Subcutaneous abdominal adipose tissue (tissue), 5 donors: ENCODE measurements around the gene GRAMD4.

ENCODE experiments used
- H3K27ac ChIP-seq: one replicate; pipeline ENCODE4 v1.7.0; 2013; ENCODE audit warnings: low read depth, mild to moderate bottlenecking, inconsistent platforms, low read length, moderate library complexity
- H3K27me3 ChIP-seq, 5 donors: one replicate each; pipeline ENCODE4 v1.7.0; 2013; ENCODE audit warnings: low read length in 5 of 5, inconsistent platforms in 1 of 5; ENCODE audit not compliant: control insufficient read depth in 5 of 5, insufficient read depth in 4 of 5
- H3K36me3 ChIP-seq, 5 donors: one replicate each; pipeline ENCODE4 v1.7.0; 2013; ENCODE audit warnings: low read length in 5 of 5; ENCODE audit not compliant: control insufficient read depth in 5 of 5, insufficient read depth in 5 of 5
- H3K4me1 ChIP-seq, 5 donors: one replicate each; pipeline ENCODE4 v1.7.0; 2013; ENCODE audit warnings: low read length in 5 of 5, mild to moderate bottlenecking in 3 of 5, moderate library complexity in 1 of 5; ENCODE audit not compliant: control insufficient read depth in 5 of 5, insufficient read depth in 5 of 5
- H3K4me3 ChIP-seq, 5 donors: one replicate each; pipeline ENCODE4 v1.7.0; 2013; ENCODE audit warnings: low read length in 5 of 5, low read depth in 1 of 5
- H3K9ac ChIP-seq, 5 donors: one replicate each; pipeline ENCODE4 v1.7.0; 2013; ENCODE audit warnings: low read length in 5 of 5, mild to moderate bottlenecking in 4 of 5, moderate library complexity in 3 of 5
- H3K9me3 ChIP-seq, 5 donors: one replicate each; pipeline ENCODE4 v1.7.0; 2013; ENCODE audit warnings: low read length in 5 of 5; ENCODE audit not compliant: control insufficient read depth in 5 of 5
- donor health status: healthy.
- donor health status: healthy.
- donor health status: healthy.
- donor health status: healthy.
- donor health status: healthy.

The GRAMD4 gene

DNA sequence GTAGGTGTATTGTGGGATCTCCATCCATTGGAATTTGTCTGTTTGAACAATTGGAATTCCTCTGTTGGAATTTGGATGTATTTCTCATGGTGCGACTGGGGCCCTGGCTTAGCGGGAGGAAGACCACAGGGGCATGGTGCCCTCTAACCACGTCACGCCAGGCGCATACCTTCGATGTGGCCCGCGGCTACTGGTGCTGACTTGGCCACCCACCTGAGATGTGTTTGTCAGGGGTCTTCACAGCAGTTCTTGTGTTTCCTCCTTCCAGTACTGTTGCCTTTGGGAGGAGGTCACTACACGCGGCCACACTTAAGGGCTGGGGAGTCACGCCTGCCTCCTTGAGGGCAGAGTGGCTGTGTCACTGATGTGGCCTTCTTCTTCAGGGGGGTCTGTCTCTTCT lies 36.6 kb upstream of the GRAMD4 start:
- H3K36me3 ChIP-seq, result no peaks in the 10 kb centered on the region
- no peak overlapping the region for H3K9ac ChIP-seq
- H3K27me3 ChIP-seq, result no peaks in the 10 kb centered on the region
- H3K27ac ChIP-seq, result no peak overlapping the region
- H3K4me3 ChIP-seq, result no peak overlapping the region
- H3K9me3 ChIP-seq, result no peaks in the 10 kb centered on the region
- H3K4me1 ChIP-seq, result peaks cover 12 to 74% (median 57%) of the 10 kb centered on the region in 5 donors

DNA sequence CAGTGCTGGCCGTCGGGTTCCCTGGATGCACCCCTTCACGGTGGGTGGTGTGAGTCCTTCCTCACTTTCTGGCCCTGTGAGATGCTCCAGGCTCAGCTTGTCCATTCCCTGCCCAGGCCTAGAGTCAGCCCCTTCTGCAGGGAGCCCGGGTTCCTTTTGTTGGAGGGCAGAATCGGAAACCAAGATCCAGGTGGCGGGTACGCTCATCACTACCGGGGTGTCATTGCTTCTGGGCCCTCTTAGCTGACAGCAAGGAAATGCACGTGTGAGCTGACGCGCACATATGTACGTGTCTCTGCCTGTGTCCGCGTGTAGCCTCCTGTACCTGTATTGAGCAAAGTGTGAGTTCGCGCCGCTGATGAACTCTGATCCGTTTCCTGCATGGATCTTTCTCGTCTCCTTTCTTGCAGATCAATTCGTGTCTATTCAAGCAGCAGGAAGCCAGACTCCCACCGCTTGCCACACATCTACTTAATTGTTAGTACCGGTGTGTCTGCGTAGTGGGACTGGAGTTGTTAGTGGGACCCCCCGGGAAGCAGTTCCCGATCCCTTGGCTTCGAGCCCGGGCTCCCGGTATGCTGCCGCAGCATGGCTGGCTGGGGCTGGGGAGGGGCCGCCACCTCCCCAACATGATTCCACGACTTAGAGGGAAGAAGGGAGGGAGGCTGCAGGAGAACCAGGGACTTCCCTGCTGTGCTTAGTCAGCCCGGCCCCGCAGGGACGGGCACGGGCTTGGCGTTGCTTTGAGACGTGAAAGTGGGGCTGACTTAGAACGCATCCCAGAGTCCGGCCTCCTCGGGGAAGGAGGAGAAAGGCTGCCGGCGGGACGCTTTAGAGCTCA lies 35.9 kb upstream of the GRAMD4 start:
- H3K27ac ChIP-seq, result no peak overlapping the region
- no peaks in the 10 kb centered on the region for H3K27me3 ChIP-seq
- no peak overlapping the region for H3K4me3 ChIP-seq
- no peaks in the 10 kb centered on the region for H3K36me3 ChIP-seq
- H3K4me1 ChIP-seq, result peaks cover 9 to 71% (median 50%) of the 10 kb centered on the region in 5 donors
- no peak overlapping the region for H3K9ac ChIP-seq
- H3K9me3 ChIP-seq, result no peaks in the 10 kb centered on the region

DNA sequence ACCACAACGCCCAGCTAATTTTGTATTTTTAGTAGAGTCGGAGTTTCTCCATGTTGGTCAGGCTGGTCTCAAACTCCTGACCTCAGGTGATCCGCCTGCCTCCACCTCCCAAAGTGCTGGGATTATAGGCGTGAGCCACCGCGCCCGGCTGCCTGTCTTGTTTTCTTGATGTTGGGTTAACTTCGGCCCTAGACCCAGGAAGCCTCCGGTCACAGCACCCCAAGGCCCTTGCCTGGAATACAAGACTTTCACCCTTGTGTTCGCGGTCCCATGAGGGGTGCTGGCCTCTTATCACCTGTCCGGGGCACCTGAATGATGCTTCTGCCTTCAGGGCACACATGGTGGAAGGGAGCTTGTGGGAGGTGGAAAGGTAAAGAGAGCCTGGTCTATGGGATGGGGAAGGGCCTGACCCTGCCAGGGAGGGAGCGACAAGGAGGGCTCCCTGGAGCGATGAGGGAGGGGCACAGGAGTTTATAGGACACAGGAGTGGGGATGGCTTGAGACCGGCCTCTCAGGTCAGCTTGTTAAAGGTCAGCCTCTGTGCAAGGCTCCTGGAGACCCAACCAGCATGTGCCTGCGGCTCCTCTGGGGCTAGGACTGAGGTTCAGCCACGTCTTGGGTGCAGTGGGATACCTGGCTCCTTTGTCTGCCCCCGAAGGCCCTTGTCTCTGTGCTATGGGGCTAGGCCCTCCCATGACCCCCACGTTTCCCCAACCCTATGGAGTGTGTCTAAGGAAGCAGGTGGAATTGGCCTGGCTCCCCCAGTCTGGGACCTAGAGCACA lies 34.7 kb upstream of the GRAMD4 start:
- no peak overlapping the region for H3K4me3 ChIP-seq
- no peaks in the 10 kb centered on the region for H3K36me3 ChIP-seq
- H3K27ac ChIP-seq, result no peak overlapping the region
- H3K4me1 ChIP-seq, result peaks cover 4 to 71% (median 37%) of the 10 kb centered on the region in 5 donors
- no peaks in the 10 kb centered on the region for H3K27me3 ChIP-seq
- no peak overlapping the region for H3K9ac ChIP-seq
- H3K9me3 ChIP-seq, result no peaks in the 10 kb centered on the region

DNA sequence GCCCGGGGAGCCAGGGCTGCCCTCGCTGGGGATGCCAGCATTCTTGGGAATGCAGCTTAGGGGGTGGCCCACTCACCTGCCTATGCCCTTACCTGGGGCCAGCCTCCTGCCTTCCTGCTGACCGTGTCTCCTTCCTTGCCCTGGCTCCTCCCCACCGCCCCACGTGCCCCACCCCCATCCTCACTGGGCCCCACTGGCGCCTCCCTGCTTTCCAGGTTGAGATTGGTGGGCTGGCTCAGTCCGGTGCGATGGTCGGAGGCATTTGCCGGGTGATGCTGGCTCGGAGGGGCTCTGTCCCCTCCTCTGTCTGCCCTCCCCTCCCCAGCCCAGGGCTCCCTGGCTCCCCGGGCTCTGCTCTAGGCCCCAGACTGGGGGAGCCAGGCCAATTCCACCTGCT lies 34.1 kb upstream of the GRAMD4 start:
- Histone ChIP-seq H3K9me3 (no peaks in the 10 kb centered on the region), H3K27me3 (no peaks in the 10 kb centered on the region), H3K36me3 (no peaks in the 10 kb centered on the region), H3K27ac (no peak overlapping the region), H3K9ac (no peak overlapping the region), H3K4me1 (peaks cover 4 to 71% (median 33%) of the 10 kb centered on the region in 5 donors), H3K4me3 (no peak overlapping the region)

DNA sequence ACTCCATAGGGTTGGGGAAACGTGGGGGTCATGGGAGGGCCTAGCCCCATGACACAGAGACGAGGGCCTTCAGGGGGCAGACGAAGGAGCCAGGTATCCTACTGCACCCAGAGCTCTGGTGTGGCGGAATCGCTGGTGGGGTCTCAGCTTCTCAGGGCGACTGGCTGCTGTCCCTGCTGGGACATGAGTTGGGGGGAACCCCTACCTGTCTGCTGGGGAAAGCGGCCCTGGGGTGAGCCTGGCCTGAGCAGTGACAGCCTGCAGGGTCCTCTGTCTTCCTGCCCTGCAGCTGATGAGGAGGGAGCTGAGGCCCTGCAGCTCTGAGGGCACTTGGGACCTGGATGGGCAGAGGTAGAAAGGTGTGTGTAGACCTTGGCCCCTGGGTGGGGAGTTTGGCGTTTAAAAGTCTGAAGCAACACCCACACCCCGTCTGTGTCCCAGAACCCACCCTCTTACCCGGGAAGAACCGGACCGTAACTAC lies 33.6 kb upstream of the GRAMD4 start:
- Histone ChIP-seq H3K9ac (no peak overlapping the region), H3K4me3 (no peak overlapping the region), H3K27me3 (no peaks in the 10 kb centered on the region), H3K4me1 (peaks cover 0 to 66% (median 29%) of the 10 kb centered on the region in 5 donors), H3K36me3 (no peaks in the 10 kb centered on the region), H3K27ac (no peak overlapping the region), H3K9me3 (no peaks in the 10 kb centered on the region)

DNA sequence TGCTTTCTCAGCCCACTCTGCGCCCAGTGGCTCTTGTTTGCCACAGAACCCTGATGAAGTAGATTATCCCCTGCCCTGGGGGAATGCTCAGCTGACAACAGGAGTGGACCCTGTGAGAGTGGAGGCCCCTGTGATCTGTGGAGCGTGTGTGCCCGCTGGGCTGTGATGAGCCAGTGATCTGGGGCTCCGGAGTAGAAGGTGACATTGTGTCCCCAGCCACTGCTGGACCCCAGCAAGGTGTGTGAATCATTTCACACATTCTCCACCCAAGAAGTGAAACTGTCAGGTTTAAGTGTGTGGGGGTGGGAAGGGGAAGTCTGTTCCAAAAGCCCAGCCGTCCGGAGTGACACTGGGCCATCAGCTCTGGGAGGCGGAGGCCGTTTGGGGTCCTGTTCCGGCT lies 33.1 kb upstream of the GRAMD4 start:
- Histone ChIP-seq H3K4me1 (peaks cover 1 to 64% (median 27%) of the 10 kb centered on the region in 5 donors), H3K9me3 (no peaks in the 10 kb centered on the region), H3K27ac (no peak overlapping the region), H3K9ac (no peak overlapping the region), H3K36me3 (no peaks in the 10 kb centered on the region), H3K4me3 (no peak overlapping the region), H3K27me3 (no peaks in the 10 kb centered on the region)

DNA sequence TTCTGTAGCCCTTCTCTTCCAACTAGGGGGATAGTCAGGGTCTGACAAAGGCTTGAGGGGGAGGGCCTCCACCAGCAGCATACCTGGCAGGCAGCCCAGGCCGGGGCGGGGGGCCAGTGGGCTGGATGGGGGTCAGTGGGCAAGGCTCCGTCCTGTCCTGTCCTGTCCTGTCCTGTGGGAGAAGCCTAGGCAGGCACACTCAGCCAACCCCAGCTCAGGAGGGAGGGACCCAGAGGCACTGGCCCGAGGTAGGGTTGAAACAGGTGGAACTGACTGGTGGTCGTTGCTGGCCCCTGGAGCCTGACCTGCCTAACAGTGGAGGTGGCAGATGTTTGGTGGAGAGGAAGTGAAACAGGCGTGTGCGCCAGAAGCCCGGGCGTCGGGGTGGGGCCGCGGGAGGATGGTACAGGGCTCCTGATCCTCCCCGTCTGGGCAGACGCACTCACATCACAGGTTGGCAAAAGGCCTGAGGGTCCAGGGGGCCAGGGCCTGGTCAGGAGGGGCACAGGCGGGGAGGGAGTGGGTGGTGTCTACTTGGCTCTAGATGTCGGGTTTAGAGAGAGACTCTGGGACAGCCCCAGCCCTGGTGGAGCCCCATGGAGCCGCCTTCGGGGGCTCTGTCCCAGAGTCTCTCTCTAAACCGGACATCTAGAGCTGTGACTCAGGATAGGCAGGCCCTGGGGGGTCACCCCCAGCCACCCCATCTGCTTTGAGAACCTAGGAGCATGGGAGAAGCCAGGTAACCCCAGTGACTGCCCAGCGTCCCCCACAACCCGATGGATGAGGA lies 32.5 kb upstream of the GRAMD4 start:
- Histone ChIP-seq H3K27ac (no peak overlapping the region), H3K36me3 (no peaks in the 10 kb centered on the region), H3K4me3 (no peak overlapping the region), H3K9ac (no peak overlapping the region), H3K4me1 (peaks cover 1 to 66% (median 31%) of the 10 kb centered on the region in 5 donors), H3K27me3 (no peaks in the 10 kb centered on the region), H3K9me3 (no peaks in the 10 kb centered on the region)

DNA sequence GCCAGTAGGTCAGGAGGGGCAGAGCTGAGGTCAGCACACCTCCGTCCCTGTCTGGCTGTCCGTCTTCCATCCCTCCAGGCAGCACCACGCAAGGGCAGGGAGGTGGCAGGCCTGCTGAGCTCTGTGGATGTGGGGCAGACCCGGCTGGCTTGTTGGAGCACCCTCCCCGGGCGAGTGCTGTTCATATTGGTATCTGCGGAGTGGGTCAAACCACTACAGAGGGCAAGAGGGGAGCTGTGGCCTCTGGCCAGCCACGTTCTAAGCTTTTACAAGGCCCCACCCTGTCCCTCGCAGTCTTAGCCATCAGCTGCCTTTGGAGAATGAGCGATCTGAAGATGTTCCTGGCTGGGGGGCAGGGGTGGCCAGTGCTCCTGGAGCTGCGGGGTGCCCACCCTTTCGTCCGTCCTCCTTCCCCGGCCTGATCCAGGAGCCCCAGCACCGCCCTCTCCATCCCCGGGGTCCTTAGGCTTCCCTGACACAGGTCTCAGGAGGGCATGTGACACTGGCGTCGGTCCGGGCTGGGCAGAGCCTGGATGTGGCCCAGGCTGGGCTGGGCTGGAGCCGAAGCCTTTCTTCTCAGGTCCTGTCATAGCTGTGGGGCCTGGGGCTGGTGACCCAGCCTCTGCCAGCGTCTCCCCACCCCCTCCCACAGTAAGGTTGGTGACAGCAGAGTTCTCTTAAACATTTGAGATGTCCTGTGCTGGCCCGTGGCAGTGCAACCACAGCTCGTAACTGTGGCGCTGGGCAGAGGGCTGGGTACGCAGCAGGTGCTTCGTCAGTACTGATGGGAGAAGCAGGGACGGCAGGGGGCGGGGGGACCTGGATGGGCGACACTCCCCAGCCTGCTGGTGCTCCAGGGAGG lies 31.7 kb upstream of the GRAMD4 start:
- peaks cover 1 to 71% (median 39%) of the 10 kb centered on the region in 5 donors for H3K4me1 ChIP-seq
- no peaks in the 10 kb centered on the region for H3K27me3 ChIP-seq
- H3K9me3 ChIP-seq, result no peaks in the 10 kb centered on the region
- H3K27ac ChIP-seq, result no peak overlapping the region
- H3K36me3 ChIP-seq, result no peaks in the 10 kb centered on the region
- no peak overlapping the region for H3K9ac ChIP-seq
- H3K4me3 ChIP-seq, result no peak overlapping the region

DNA sequence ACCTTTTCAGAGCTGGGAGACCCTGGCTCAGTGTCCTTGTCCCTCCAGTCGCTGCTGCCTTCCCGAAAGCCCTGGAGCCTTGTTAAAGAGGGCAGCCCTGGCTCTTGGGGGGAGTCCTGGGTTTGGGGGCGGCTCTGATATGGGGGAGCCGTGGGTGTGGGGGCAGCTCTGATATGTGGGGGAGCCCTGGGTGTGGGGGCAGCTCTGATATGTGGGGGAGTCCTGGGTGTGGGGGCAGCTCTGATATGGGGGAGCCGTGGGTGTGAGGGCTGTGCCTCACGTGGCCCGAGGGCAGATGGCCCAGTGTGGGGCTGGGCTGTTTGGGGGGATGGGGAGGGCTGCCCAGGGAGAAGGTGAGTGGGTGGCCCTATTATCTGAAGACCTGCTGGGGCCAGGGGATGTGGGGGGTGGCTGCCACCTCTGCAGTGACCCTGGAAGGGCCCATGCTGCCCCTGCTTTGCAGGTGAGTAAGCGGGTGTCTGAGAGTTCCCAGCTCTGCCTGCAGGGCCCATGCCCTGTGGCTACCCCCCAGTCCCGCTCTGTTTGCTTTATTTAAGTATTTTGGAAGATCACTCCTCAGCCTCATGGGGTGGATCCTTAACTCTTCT lies 30.9 kb upstream of the GRAMD4 start:
- Histone ChIP-seq H3K27me3 (no peaks in the 10 kb centered on the region), H3K36me3 (no peaks in the 10 kb centered on the region), H3K9ac (no peak overlapping the region), H3K4me3 (no peak overlapping the region), H3K9me3 (no peaks in the 10 kb centered on the region), H3K4me1 (peaks cover 1 to 69% (median 37%) of the 10 kb centered on the region in 5 donors), H3K27ac (no peak overlapping the region)
